GM06990 (cell line): ENCODE data around the gene COQ5.

Experiments used
- DNase-seq: peaks from one replicate; pipeline ENCODE4 v3.0.0-alpha.2; 2011; ENCODE audit not compliant: insufficient read length; ENCODE audit errors: extremely low read depth
- H3K27me3 ChIP-seq: replicated peaks from 2 replicates; pipeline ENCODE4 v1.6.0; 2011; ENCODE audit warnings: low read length; ENCODE audit not compliant: control insufficient read depth, insufficient read depth
- H3K36me3 ChIP-seq: 2 replicates; pipeline ENCODE4 v1.5.1; 2011; ENCODE audit warnings: low read length; ENCODE audit not compliant: control insufficient read depth, insufficient read depth
- H3K4me3 ChIP-seq: replicated peaks from 2 replicates; pipeline ENCODE4 v1.5.1; 2011; ENCODE audit warnings: low read depth, mild to moderate bottlenecking, control low read depth, low read length
- TF ChIP-seq, protein P1 (sequence below): IDR thresholded peaks from 2 replicates; pipeline ENCODE4 v1.5.1; 2011; ENCODE audit warnings: low read length, control low read depth, mild to moderate bottlenecking, inconsistent platforms; ENCODE audit not compliant: insufficient read depth, poor library complexity, severe bottlenecking

Gene COQ5

DNA sequence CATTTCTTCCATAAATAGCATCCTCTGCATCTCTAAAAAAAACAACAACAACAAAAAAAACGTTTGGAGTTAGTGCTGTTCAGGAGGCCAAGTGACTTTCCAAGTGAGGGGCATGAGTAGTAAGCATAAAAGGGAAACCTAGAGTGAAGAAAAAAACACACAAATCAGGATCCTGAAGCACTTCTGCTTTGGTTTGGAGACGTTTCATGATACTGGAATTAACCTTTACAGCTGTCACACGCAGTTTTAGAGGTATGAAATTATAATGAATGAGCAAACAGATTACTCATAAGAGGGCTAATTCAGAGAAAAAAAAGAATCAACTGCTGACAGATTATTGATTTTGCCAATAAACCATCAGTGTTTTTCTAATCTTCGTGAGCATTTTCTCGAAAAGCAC, 63.2 kb downstream of the COQ5 start:
- H3K27me3 ChIP-seq, result no peaks in the 10 kb centered on the region
- H3K36me3 ChIP-seq, result peaks cover 25% of the 10 kb centered on the region
- no peak overlapping the region for H3K4me3 ChIP-seq
- TF ChIP-seq, protein P1, sequence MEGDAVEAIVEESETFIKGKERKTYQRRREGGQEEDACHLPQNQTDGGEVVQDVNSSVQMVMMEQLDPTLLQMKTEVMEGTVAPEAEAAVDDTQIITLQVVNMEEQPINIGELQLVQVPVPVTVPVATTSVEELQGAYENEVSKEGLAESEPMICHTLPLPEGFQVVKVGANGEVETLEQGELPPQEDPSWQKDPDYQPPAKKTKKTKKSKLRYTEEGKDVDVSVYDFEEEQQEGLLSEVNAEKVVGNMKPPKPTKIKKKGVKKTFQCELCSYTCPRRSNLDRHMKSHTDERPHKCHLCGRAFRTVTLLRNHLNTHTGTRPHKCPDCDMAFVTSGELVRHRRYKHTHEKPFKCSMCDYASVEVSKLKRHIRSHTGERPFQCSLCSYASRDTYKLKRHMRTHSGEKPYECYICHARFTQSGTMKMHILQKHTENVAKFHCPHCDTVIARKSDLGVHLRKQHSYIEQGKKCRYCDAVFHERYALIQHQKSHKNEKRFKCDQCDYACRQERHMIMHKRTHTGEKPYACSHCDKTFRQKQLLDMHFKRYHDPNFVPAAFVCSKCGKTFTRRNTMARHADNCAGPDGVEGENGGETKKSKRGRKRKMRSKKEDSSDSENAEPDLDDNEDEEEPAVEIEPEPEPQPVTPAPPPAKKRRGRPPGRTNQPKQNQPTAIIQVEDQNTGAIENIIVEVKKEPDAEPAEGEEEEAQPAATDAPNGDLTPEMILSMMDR, result no peak
- no peak for DNase-seq

DNA sequence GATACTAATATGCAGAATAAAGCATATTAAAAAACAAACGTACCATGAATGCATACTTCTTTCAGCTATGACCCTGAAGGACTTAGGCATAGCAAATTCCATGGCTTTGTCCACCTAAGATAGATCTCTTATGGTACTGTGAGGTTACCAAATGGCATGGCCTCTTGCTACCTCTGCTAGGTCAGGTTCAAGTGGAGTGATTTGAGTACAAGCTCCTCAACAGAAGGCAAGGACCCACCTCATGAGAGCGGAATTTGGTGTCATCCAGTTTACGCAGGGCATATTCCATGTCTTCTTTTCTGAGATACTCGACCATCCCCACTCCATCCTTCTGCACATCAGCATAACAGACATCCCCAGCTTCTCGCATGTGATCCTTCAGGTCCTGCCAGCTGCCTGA, 65.2 kb downstream of the COQ5 start:
- no peaks in the 10 kb centered on the region for H3K27me3 ChIP-seq
- H3K36me3 ChIP-seq, result peaks cover 28% of the 10 kb centered on the region
- H3K4me3 ChIP-seq, result no peak overlapping the region
- DNase-seq, result no peak
- TF ChIP-seq, protein P1, result no peak

DNA sequence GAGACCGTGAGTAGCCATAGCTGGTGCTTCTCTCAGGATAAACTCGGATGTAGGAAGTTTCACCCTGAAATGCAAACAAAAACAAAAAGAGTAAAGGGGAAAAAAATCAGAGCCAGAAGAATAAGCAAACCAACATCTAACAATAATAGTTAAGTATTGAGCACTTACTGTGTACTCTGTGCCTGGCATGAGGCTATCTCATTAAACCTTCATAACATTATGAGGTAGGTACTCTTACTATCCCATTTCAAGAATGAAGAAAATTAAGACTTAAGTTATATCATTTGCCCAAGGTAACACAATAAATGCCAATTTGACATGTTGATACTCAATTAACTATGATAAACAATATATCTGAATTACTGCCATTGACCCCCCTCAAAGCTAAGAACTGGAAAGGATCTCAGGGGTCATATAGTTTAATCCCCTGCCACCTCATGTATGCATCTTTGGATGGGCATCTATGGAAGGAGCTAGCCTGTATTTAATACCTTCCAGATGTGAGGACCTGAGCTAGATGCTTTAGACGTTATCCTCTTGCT, 66.8 kb downstream of the COQ5 start:
- TF ChIP-seq, protein P1, result no peak
- Histone ChIP-seq H3K4me3 (no peak overlapping the region), H3K36me3 (peaks cover 34% of the 10 kb centered on the region), H3K27me3 (no peaks in the 10 kb centered on the region)
- DNase-seq, result no peak

DNA sequence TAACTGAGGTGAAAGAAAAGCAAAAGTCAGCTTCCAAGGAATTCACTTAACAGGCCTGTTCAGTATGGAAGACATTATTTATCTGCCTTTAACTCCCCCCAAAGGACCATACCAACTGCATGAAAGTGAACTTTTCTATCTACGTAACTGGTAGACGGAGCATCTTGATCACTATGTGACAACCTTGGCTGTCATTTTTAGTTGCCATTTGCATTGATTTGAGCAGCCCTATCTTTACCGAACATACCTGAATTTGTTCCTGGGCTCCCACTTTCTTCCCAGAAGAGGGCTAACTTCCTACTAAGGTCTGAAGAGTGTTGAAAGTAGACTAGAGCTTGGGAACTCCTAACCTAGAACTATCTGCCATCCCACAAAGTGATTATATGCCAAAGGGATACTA, 68.8 kb downstream of the COQ5 start:
- Histone ChIP-seq H3K4me3 (no peak overlapping the region), H3K27me3 (no peaks in the 10 kb centered on the region), H3K36me3 (peaks cover 30% of the 10 kb centered on the region)
- TF ChIP-seq, protein P1, result no peak
- DNase-seq, result no peak

DNA sequence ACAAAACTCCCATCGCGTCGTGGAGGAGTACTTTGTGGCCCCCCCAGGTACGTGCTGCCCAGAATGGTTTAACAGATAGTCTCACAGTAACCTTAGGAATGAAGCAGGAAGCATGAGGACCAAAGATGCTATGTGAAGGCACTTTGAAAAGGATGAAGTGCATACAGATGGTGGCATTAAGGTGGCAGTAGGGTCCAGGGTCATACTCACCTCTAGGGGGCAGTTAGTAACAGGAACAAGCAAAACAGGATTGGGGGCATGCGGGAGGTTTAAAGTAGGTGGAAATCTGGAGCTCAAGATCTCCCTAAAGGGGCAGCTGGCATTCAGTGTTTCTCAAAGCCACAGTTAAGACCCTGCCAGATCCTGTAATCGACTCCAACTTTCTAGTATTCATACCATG, 71.8 kb downstream of the COQ5 start:
- TF ChIP-seq, protein P1, result peak; percentile 53
- no peak for DNase-seq
- Histone ChIP-seq H3K4me3 (no peak overlapping the region), H3K27me3 (no peaks in the 10 kb centered on the region), H3K36me3 (peaks cover 20% of the 10 kb centered on the region)

DNA sequence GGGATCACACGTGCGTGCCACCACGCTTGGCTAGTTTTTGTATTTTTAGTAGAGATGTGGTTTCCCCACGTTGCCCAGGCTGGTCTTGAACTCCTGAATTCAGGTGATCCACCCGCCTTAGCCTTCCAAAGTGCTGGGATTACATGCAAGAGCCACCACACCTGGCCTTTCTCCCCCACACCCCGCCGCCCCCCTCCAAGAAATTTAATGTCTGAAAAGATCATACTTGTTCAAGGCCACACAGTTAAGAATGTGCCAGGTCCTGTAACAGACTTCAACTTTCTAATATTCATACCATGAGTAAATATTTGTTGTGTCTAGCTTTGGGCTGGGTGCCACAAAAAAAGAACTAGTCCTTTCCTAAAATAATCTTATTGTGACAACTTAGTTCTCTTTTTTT, 73.7 kb downstream of the COQ5 start:
- no peak for DNase-seq
- TF ChIP-seq, protein P1, result no peak
- no peak overlapping the region for H3K4me3 ChIP-seq
- H3K27me3 ChIP-seq, result no peaks in the 10 kb centered on the region
- H3K36me3 ChIP-seq, result peaks cover 16% of the 10 kb centered on the region
